Natural killer cell treated with Interleukin-12 subunit alpha and Interleukin-12 subunit beta and Interleukin-15 and Interleukin-18, amount 100 ng/mL, for 72 hours (primary cell): ENCODE results near the gene PVR. TPM values are rescaled to one million over a fixed set of nuclear protein-coding genes. Genes with fewer than 3 reads are reported as not detected.
"Not testable (repeated sequence)": the region's sequence is repeated elsewhere in the genome, so short reads cannot be mapped to it uniquely, and the experiment has no call there.

ENCODE experiments used
- ATAC-seq, 2 donors: fragments of 150-1000 bp; cut with Tn5 transposase in 1 of 2; sonication (Bioruptor Pico), chemical (Tn5 transposase) in 1 of 2; 2 replicates each; pipeline ENCODE4 v1.10.0; 2021
- DNase-seq: peaks from one replicate; pipeline ENCODE4 v3.0.0; 2022; ENCODE audit warnings: low spot score
- H3K27ac Mint-ChIP-seq, 2 donors: 1 replicate in 1 of 2; 2 replicates in 1 of 2; pipeline ENCODE4 v1.8.0; 2022; ENCODE audit warnings: mixed read lengths in 2 of 2, mild to moderate bottlenecking in 1 of 2, moderate library complexity in 1 of 2
- H3K27me3 Mint-ChIP-seq, 2 donors: 1 replicate in 1 of 2; 2 replicates in 1 of 2; pipeline ENCODE4 v1.8.0; 2022; ENCODE audit warnings: mixed read lengths in 2 of 2
- H3K36me3 Mint-ChIP-seq: one replicate; pipeline ENCODE4 v1.8.0; 2022; ENCODE audit warnings: mixed read lengths
- H3K4me1 Mint-ChIP-seq, 2 donors: 1 replicate in 1 of 2; 2 replicates in 1 of 2; pipeline ENCODE4 v1.8.0; 2022; ENCODE audit warnings: low read depth in 2 of 2, mixed read lengths in 2 of 2, mild to moderate bottlenecking in 1 of 2
- H3K4me3 Mint-ChIP-seq: one replicate; pipeline ENCODE4 v1.8.0; 2022; ENCODE audit warnings: mixed read lengths
- H3K9me3 Mint-ChIP-seq: 2 replicates; pipeline ENCODE4 v1.8.0; 2022; ENCODE audit warnings: mixed read lengths
- total RNA-seq, 2 donors: library from RNA; stranded (reverse); gene quantifications; one replicate each; pipeline ENCODE4 v1.2.3, GENCODE V29; 2022

The PVR gene
- total RNA-seq, 2 donors from 2014 or later, result 11.7 to 20.3 TPM

GRCh38 chr19:44662691-44663385 lies 19.1 kb downstream of the PVR start:
- H3K9me3 Mint-ChIP-seq, result no peaks in the 10 kb centered on the region
- no peaks in the 10 kb centered on the region for H3K36me3 Mint-ChIP-seq
- H3K27ac Mint-ChIP-seq, result no peak overlapping the region
- no peak for ATAC-seq
- no peak overlapping the region for H3K4me3 Mint-ChIP-seq
- DNase-seq, result no peak
- H3K27me3 Mint-ChIP-seq, result no peaks in the 10 kb centered on the region
- H3K4me1 Mint-ChIP-seq, result no peaks in the 10 kb centered on the region

DNA sequence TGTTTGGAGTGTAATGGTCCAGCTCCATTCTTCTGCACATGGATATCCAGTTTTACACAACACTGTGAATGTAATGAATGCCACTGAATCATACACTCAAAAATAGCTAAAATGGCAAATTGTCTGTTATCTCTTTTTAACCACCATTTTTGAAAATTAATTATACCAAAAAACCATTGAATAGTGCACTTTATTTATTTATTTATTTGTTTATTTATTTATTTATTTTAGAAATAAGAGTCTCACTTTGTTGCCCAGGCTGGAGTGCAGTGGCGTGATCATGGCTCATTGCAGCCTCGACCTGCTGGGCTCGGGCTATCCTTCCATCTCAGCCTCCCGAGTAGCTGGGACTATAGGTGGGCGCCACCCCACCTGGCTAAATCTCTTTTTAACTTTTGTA lies 20.3 kb downstream of the PVR start:
- Mint-ChIP-seq H3K36me3 (no peaks in the 10 kb centered on the region), H3K4me1 (no peaks in the 10 kb centered on the region), H3K27ac (no peak overlapping the region), H3K4me3 (no peak overlapping the region), H3K27me3 (no peaks in the 10 kb centered on the region), H3K9me3 (no peaks in the 10 kb centered on the region)
- ATAC-seq (no peak), DNase-seq (no peak)

GRCh38 chr19:44664976-44665375 lies 21.3 kb downstream of the PVR start:
- no peak for ATAC-seq
- no peak for DNase-seq
- no peaks in the 10 kb centered on the region for H3K27me3 Mint-ChIP-seq
- no peaks in the 10 kb centered on the region for H3K9me3 Mint-ChIP-seq
- H3K4me1 Mint-ChIP-seq, result no peaks in the 10 kb centered on the region
- no peaks in the 10 kb centered on the region for H3K36me3 Mint-ChIP-seq
- H3K27ac Mint-ChIP-seq, result no peak overlapping the region
- H3K4me3 Mint-ChIP-seq, result no peak overlapping the region

DNA sequence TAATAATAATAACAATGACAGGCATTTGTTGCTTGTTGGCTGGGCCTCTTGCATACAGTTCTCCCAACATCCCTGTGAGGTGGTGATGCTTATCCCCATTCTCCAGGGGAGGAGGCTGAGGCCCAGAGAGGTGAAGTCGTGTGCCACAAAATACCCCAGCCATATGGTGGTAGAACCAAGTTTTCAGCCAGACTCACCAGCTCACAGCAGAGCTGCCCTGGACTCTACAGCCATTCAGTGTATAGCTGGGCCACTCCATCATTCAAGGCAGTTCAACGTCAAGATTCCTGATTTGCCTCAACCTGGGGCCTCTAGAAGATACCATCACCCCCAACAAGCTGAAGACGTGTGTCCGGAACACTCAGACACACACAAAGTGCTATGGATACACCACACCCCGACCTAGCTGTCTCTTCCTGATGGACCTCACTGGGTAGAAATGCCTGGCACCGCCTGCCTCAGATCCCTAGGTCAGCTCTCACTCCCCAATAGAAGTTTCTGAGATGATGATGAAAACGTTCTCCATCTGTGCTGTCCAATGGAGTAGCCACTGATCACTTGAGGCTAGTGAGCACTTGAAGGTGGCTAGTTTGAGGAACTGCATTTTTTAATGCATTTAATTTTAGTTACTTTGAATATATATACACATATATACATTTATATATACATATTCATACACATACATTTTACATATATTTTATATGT lies 23.3 kb downstream of the PVR start:
- ATAC-seq (peak in 1 of 2 donors; percentile 27), DNase-seq (no peak)
- no peak overlapping the region for H3K4me3 Mint-ChIP-seq
- no peaks in the 10 kb centered on the region for H3K27me3 Mint-ChIP-seq
- no peaks in the 10 kb centered on the region for H3K4me1 Mint-ChIP-seq
- H3K27ac Mint-ChIP-seq, result no peak overlapping the region
- H3K36me3 Mint-ChIP-seq, result no peaks in the 10 kb centered on the region
- no peaks in the 10 kb centered on the region for H3K9me3 Mint-ChIP-seq

- no peaks in the 10 kb centered on the region for H3K9me3 Mint-ChIP-seq
- ATAC-seq (no peak), DNase-seq (no peak)
- H3K4me3 Mint-ChIP-seq, result no peak overlapping the region
- H3K4me1 Mint-ChIP-seq, result no peaks in the 10 kb centered on the region
- H3K36me3 Mint-ChIP-seq, result no peaks in the 10 kb centered on the region
- no peak overlapping the region for H3K27ac Mint-ChIP-seq
- no peaks in the 10 kb centered on the region for H3K27me3 Mint-ChIP-seq
Measured at GRCh38 chr19:44668985-44669764, 25.5 kb downstream of the PVR start.

- H3K4me1 Mint-ChIP-seq, H3K27ac Mint-ChIP-seq, H3K36me3 Mint-ChIP-seq, H3K9me3 Mint-ChIP-seq, DNase-seq, ATAC-seq, H3K27me3 Mint-ChIP-seq, H3K4me3 Mint-ChIP-seq: not testable (repeated sequence)
Measured at GRCh38 chr19:44670027-44670426, 26.3 kb downstream of the PVR start.

GRCh38 chr19:44671400-44671799 lies 27.7 kb downstream of the PVR start, which contains the start of gene CEACAM19:
CEACAM19 (plus strand) TSS chr19:44671482; CDS start chr19:44671932, 450 bp downstream.
- H3K36me3 Mint-ChIP-seq, result no peaks in the 10 kb centered on the region
- H3K9me3 Mint-ChIP-seq, result no peaks in the 10 kb centered on the region
- ATAC-seq (no peak), DNase-seq (no peak)
- H3K4me1 Mint-ChIP-seq, result no peaks in the 10 kb centered on the region
- H3K27me3 Mint-ChIP-seq, result no peaks in the 10 kb centered on the region
- H3K27ac Mint-ChIP-seq, result no peak within 1 kb of the TSS
- no peak within 1 kb of the TSS for H3K4me3 Mint-ChIP-seq

GRCh38 chr19:44672226-44672625 lies 28.5 kb downstream of the PVR start:
- Mint-ChIP-seq H3K36me3 (no peaks in the 10 kb centered on the region), H3K4me3 (no peak overlapping the region), H3K9me3 (no peaks in the 10 kb centered on the region), H3K27me3 (no peaks in the 10 kb centered on the region), H3K4me1 (no peaks in the 10 kb centered on the region), H3K27ac (no peak overlapping the region)
- DNase-seq (no peak), ATAC-seq (no peak)

DNA sequence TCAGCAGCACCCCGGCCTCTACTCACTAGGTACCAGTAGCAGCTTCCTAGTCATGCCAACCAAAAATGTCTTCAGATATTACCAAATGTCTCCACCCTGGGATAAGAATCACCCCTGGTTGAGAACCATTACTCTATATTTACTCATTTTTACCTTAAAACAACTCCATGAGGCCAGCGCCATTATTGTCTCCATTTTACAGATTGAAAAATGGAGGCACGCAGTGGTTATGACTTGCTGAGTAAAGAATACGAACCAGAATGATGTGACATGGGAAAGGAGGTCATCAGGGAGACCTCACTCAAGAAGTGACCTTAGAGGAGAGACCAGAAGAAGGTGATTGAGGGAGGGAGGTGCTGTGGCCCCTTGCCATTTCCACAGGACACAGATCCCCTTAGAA lies 29.8 kb downstream of the PVR start:
- H3K9me3 Mint-ChIP-seq, result no peaks in the 10 kb centered on the region
- no peaks in the 10 kb centered on the region for H3K27me3 Mint-ChIP-seq
- DNase-seq (no peak), ATAC-seq (no peak)
- H3K4me3 Mint-ChIP-seq, result no peak overlapping the region
- H3K27ac Mint-ChIP-seq, result no peak overlapping the region
- no peaks in the 10 kb centered on the region for H3K36me3 Mint-ChIP-seq
- H3K4me1 Mint-ChIP-seq, result no peaks in the 10 kb centered on the region

GRCh38 chr19:44675521-44675920 lies 31.8 kb downstream of the PVR start:
- Mint-ChIP-seq H3K4me1 (no peaks in the 10 kb centered on the region), H3K9me3 (no peaks in the 10 kb centered on the region), H3K4me3 (no peak overlapping the region), H3K27ac (no peak overlapping the region), H3K27me3 (no peaks in the 10 kb centered on the region), H3K36me3 (no peaks in the 10 kb centered on the region)
- no peak for ATAC-seq
- no peak for DNase-seq

- DNase-seq, result no peak
- no peak overlapping the region for H3K4me3 Mint-ChIP-seq
Measured at GRCh38 chr19:44677019-44677811, 33.5 kb downstream of the PVR start.

GRCh38 chr19:44680536-44680935 lies 36.8 kb downstream of the PVR start:
- H3K36me3 Mint-ChIP-seq, result no peaks in the 10 kb centered on the region
- H3K4me1 Mint-ChIP-seq, result peaks cover 4 to 5% of the 10 kb centered on the region in 2 donors
- peaks cover 5 to 7% of the 10 kb centered on the region in 2 donors for H3K27me3 Mint-ChIP-seq
- no peak overlapping the region for H3K4me3 Mint-ChIP-seq
- ATAC-seq (no peak), DNase-seq (no peak)
- no peaks in the 10 kb centered on the region for H3K9me3 Mint-ChIP-seq
- no peak overlapping the region for H3K27ac Mint-ChIP-seq

More at GRCh38 chr19:44677019-44677811, 33.5 kb downstream of the PVR start:
- ATAC-seq, result no peak
- Mint-ChIP-seq H3K27me3 (no peaks in the 10 kb centered on the region), H3K36me3 (no peaks in the 10 kb centered on the region), H3K27ac (no peak overlapping the region), H3K9me3 (no peaks in the 10 kb centered on the region), H3K4me1 (no peaks in the 10 kb centered on the region)

DNA sequence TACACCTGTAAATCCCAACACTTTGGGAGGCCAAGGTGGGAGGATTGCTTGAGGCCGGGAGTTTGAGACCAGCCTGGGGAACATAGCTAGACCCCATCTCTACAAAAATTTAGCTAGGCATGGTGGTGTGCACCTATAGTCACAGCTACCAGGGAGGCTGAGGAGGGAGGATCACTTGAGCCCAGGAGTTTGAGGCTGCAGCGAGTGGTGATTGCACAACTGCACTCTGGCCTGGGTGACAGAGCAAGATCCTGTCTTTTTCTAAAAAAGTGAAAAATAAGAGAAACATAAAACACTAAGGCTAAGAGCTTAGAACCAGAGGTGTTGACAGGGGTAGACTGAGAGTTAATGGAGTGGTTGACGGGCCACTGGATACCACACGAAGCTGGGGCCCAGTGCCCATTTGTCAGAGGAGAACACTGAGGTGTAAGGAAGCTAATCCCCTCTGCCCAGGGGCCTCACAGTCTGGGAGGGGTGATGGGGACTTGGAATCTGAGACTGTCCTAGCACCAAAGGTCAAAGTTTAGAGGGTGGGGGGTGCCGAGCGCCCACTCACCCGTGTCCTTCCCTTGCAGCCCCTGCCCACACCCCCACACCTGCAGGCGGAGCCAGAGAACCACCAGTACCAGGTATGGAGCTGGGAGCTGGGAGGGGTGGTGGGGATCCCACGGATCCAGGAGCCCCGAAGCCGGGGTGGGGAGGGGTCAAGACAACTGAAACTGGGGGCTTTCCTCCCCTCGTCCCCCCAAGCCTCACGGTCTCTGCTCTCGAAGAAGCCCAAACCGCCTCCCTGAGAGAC lies 38.5 kb downstream of the PVR start:
- H3K4me1 Mint-ChIP-seq, result peaks cover 4 to 5% of the 10 kb centered on the region in 2 donors
- DNase-seq, result no peak
- no peaks in the 10 kb centered on the region for H3K9me3 Mint-ChIP-seq
- H3K27ac Mint-ChIP-seq, result no peak overlapping the region
- ATAC-seq, result peak in 1 of 2 donors; percentile 14
- H3K36me3 Mint-ChIP-seq, result no peaks in the 10 kb centered on the region
- H3K4me3 Mint-ChIP-seq, result no peak overlapping the region
- H3K27me3 Mint-ChIP-seq, result peaks cover 8 to 14% of the 10 kb centered on the region in 2 donors
